ENCODE results near the gene CFLAR. TPM values are rescaled to one million over a fixed set of nuclear protein-coding genes. Genes with fewer than 3 reads are reported as not detected.

The CFLAR gene
- total and polyA plus RNA-seq, 4 donors: 24.4 to 169 (median 45.5) TPM

DNA sequence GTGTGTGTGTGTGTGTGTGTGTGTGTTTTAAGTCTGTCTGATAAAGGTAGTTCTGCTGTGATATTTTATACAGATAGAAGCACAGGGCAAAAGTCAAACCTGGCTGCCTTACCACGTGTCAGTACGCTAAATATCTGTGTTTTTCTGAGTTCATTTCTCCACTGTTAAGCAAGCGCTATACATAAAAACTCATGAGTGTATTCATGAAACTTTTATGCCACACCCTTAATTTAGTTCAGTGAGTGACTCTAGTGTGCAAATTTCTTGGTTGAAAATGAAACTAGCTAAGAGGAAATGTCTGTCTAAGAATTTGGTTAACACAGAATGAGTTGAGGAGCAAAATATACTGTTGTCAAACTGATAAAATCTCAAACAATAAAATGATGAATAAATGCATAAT, 78.1 kb downstream of the CFLAR start:
- no peak for DNase-seq (ENCODE audit: low spot score)
- TF ChIP-seq SP1 (IDR thresholded peaks at IDR 0.05): peak; percentile 5
- no peak for TF ChIP-seq EGR1 (IDR thresholded peaks at IDR 0.05; ENCODE audit: low read depth in 2 of 2)
- TF ChIP-seq, protein P1, sequence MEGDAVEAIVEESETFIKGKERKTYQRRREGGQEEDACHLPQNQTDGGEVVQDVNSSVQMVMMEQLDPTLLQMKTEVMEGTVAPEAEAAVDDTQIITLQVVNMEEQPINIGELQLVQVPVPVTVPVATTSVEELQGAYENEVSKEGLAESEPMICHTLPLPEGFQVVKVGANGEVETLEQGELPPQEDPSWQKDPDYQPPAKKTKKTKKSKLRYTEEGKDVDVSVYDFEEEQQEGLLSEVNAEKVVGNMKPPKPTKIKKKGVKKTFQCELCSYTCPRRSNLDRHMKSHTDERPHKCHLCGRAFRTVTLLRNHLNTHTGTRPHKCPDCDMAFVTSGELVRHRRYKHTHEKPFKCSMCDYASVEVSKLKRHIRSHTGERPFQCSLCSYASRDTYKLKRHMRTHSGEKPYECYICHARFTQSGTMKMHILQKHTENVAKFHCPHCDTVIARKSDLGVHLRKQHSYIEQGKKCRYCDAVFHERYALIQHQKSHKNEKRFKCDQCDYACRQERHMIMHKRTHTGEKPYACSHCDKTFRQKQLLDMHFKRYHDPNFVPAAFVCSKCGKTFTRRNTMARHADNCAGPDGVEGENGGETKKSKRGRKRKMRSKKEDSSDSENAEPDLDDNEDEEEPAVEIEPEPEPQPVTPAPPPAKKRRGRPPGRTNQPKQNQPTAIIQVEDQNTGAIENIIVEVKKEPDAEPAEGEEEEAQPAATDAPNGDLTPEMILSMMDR (IDR thresholded peaks at IDR 0.05; ENCODE audit: low read depth, low read length, missing input control): no peak
- TF ChIP-seq HNF4A (conservative IDR thresholded peaks at IDR 0.05): peak; percentile 29 to 31
- H3K4me3 ChIP-seq (ENCODE audit: low read depth in 1 of 3, low read length in 3 of 3): no peak overlapping the region
- H3K36me3 ChIP-seq (ENCODE audit: control insufficient read depth in 4 of 4, insufficient read depth in 3 of 4, low read depth in 1 of 4, low read length in 3 of 4): peaks cover 3 to 16% (median 7%) of the 10 kb centered on the region in 4 donors
- peaks cover 0 to 15% (median 12%) of the 10 kb centered on the region in 4 donors for H3K4me1 ChIP-seq (ENCODE audit: control insufficient read depth in 4 of 4, insufficient read depth in 4 of 4, low read length in 3 of 4)
- no peaks in the 10 kb centered on the region for H3K27me3 ChIP-seq (ENCODE audit: control insufficient read depth in 4 of 4, insufficient read depth in 4 of 4, low read length in 3 of 4)
- no peak overlapping the region for H3K9ac ChIP-seq (ENCODE audit: low read depth in 1 of 2, low read length in 2 of 2)
- no peaks in the 10 kb centered on the region for H3K9me3 ChIP-seq (ENCODE audit: control insufficient read depth in 4 of 4, low read length in 3 of 4)
- WGBS: 47% methylated on average over 3 of the region's 3 CpGs
- no peak overlapping the region for H3K27ac ChIP-seq (ENCODE audit: low read depth in 1 of 2, low read length in 2 of 2)

DNA sequence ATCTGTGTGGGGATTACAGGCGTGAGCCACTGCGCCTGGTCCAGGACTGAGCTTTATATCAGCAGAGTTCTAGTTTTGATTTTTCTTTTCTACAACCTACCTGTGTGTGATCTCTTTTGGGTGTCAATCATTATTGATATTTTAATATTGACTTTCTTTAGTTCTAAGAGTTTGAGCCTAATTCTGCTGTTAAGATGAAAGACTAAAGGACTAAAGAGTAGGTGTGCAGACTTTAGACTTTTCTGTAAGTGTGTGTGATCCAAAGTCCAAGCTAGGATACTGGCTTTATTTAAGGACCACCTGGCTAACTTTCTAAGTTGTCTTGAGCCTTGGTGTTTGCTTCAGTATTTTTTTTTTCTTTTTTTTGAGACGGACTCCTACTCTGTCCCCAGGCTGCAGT, 79.4 kb downstream of the CFLAR start:
- H3K9me3 ChIP-seq (ENCODE audit: control insufficient read depth in 4 of 4, low read length in 3 of 4): no peaks in the 10 kb centered on the region
- H3K27me3 ChIP-seq (ENCODE audit: control insufficient read depth in 4 of 4, insufficient read depth in 4 of 4, low read length in 3 of 4): no peaks in the 10 kb centered on the region
- peaks cover 0 to 15% (median 12%) of the 10 kb centered on the region in 4 donors for H3K4me1 ChIP-seq (ENCODE audit: control insufficient read depth in 4 of 4, insufficient read depth in 4 of 4, low read length in 3 of 4)
- H3K4me3 ChIP-seq (ENCODE audit: low read depth in 1 of 3, low read length in 3 of 3): no peak overlapping the region
- peaks cover 3 to 25% (median 9%) of the 10 kb centered on the region in 4 donors for H3K36me3 ChIP-seq (ENCODE audit: control insufficient read depth in 4 of 4, insufficient read depth in 3 of 4, low read depth in 1 of 4, low read length in 3 of 4)
- H3K9ac ChIP-seq (ENCODE audit: low read depth in 1 of 2, low read length in 2 of 2): no peak overlapping the region
- no peak for TF ChIP-seq FOXA1 (IDR thresholded peaks at IDR 0.05)
- TF ChIP-seq SP1 (IDR thresholded peaks at IDR 0.05): no peak
- peak in 1 of 2 donors; percentile 22 for TF ChIP-seq HNF4A (conservative IDR thresholded peaks at IDR 0.05)
- no peak overlapping the region for H3K27ac ChIP-seq (ENCODE audit: low read depth in 1 of 2, low read length in 2 of 2)
- no peak for DNase-seq (ENCODE audit: low spot score)
- WGBS: 90% methylated on average over 3 of the region's 3 CpGs

DNA sequence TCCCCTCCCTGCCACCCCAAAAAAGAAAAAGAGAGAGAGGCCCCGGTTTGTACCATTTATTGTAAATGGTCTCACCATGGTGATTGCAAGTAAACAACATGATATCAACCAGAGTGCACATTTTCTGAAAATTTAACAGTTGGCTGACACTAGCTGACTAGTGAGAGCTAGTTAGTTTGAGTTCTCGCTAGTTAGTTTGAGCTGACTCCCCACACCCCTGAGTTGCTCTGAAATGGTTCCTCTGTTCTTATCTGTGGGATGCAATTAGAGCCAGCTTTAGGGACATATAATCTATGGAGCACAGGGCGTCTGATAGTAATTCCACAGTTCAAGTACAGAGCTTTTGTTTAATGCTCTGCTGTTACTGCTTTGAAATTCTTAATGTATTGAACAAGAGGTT, 80.0 kb downstream of the CFLAR start:
- WGBS: 87% methylated on average over 3 of the region's 3 CpGs
- no peak overlapping the region for H3K4me3 ChIP-seq (ENCODE audit: low read depth in 1 of 3, low read length in 3 of 3)
- H3K9me3 ChIP-seq (ENCODE audit: control insufficient read depth in 4 of 4, low read length in 3 of 4): no peaks in the 10 kb centered on the region
- H3K36me3 ChIP-seq (ENCODE audit: control insufficient read depth in 4 of 4, insufficient read depth in 3 of 4, low read depth in 1 of 4, low read length in 3 of 4): peaks cover 3 to 25% (median 9%) of the 10 kb centered on the region in 4 donors
- H3K27ac ChIP-seq (ENCODE audit: low read depth in 1 of 2, low read length in 2 of 2): no peak overlapping the region
- H3K27me3 ChIP-seq (ENCODE audit: control insufficient read depth in 4 of 4, insufficient read depth in 4 of 4, low read length in 3 of 4): no peaks in the 10 kb centered on the region
- H3K9ac ChIP-seq (ENCODE audit: low read depth in 1 of 2, low read length in 2 of 2): no peak overlapping the region
- DNase-seq (ENCODE audit: low spot score): no peak
- TF ChIP-seq, protein P2, sequence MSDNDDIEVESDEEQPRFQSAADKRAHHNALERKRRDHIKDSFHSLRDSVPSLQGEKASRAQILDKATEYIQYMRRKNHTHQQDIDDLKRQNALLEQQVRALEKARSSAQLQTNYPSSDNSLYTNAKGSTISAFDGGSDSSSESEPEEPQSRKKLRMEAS (IDR thresholded peaks at IDR 0.05): no peak
- TF ChIP-seq, protein P3, sequence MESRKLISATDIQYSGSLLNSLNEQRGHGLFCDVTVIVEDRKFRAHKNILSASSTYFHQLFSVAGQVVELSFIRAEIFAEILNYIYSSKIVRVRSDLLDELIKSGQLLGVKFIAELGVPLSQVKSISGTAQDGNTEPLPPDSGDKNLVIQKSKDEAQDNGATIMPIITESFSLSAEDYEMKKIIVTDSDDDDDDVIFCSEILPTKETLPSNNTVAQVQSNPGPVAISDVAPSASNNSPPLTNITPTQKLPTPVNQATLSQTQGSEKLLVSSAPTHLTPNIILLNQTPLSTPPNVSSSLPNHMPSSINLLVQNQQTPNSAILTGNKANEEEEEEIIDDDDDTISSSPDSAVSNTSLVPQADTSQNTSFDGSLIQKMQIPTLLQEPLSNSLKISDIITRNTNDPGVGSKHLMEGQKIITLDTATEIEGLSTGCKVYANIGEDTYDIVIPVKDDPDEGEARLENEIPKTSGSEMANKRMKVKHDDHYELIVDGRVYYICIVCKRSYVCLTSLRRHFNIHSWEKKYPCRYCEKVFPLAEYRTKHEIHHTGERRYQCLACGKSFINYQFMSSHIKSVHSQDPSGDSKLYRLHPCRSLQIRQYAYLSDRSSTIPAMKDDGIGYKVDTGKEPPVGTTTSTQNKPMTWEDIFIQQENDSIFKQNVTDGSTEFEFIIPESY (IDR thresholded peaks at IDR 0.05): no peak
- peaks cover 0 to 14% (median 11%) of the 10 kb centered on the region in 4 donors for H3K4me1 ChIP-seq (ENCODE audit: control insufficient read depth in 4 of 4, insufficient read depth in 4 of 4, low read length in 3 of 4)

DNA sequence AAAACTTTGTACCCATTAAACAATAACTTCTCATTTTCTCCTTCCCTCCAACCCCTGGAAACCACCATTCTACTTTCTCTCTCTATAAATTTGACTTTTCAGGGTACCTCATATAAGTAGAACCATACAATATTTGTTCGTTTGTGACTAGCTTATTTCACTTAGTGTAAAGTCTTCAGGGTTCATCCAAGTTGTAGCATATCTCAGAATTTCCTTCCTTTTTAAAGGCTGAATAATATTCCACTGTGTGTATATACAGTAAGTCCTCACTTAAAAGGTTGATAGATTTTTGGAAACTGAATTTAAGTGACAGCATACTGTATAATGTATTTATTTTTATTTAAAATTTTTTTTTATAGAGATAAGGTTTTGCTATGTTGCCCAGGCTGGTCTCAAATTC, 80.8 kb downstream of the CFLAR start:
- H3K27ac ChIP-seq (ENCODE audit: low read depth in 1 of 2, low read length in 2 of 2): no peak overlapping the region
- H3K36me3 ChIP-seq (ENCODE audit: control insufficient read depth in 4 of 4, insufficient read depth in 3 of 4, low read depth in 1 of 4, low read length in 3 of 4): peaks cover 3 to 25% (median 8%) of the 10 kb centered on the region in 4 donors
- peaks cover 0 to 8% (median 3%) of the 10 kb centered on the region in 4 donors for H3K4me1 ChIP-seq (ENCODE audit: control insufficient read depth in 4 of 4, insufficient read depth in 4 of 4, low read length in 3 of 4)
- TF ChIP-seq, protein P4, sequence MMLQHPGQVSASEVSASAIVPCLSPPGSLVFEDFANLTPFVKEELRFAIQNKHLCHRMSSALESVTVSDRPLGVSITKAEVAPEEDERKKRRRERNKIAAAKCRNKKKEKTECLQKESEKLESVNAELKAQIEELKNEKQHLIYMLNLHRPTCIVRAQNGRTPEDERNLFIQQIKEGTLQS (IDR thresholded peaks at IDR 0.05): no peak
- no peak for TF ChIP-seq EGR1 (IDR thresholded peaks at IDR 0.05; ENCODE audit: low read depth in 2 of 2)
- TF ChIP-seq GABPA (IDR thresholded peaks at IDR 0.05 in 1 of 2, conservative IDR thresholded peaks at IDR 0.05 in 1 of 2): no peak
- TF ChIP-seq, protein P3 (IDR thresholded peaks at IDR 0.05): no peak
- no peak for TF ChIP-seq JUND (IDR thresholded peaks at IDR 0.05)
- no peak for TF ChIP-seq NR2F2 (IDR thresholded peaks at IDR 0.05)
- TF ChIP-seq, protein P5, sequence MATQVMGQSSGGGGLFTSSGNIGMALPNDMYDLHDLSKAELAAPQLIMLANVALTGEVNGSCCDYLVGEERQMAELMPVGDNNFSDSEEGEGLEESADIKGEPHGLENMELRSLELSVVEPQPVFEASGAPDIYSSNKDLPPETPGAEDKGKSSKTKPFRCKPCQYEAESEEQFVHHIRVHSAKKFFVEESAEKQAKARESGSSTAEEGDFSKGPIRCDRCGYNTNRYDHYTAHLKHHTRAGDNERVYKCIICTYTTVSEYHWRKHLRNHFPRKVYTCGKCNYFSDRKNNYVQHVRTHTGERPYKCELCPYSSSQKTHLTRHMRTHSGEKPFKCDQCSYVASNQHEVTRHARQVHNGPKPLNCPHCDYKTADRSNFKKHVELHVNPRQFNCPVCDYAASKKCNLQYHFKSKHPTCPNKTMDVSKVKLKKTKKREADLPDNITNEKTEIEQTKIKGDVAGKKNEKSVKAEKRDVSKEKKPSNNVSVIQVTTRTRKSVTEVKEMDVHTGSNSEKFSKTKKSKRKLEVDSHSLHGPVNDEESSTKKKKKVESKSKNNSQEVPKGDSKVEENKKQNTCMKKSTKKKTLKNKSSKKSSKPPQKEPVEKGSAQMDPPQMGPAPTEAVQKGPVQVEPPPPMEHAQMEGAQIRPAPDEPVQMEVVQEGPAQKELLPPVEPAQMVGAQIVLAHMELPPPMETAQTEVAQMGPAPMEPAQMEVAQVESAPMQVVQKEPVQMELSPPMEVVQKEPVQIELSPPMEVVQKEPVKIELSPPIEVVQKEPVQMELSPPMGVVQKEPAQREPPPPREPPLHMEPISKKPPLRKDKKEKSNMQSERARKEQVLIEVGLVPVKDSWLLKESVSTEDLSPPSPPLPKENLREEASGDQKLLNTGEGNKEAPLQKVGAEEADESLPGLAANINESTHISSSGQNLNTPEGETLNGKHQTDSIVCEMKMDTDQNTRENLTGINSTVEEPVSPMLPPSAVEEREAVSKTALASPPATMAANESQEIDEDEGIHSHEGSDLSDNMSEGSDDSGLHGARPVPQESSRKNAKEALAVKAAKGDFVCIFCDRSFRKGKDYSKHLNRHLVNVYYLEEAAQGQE (IDR thresholded peaks at IDR 0.05): no peak
- no peak for TF ChIP-seq YY1 (IDR thresholded peaks at IDR 0.05)

More for the DNA sequence above, 80.8 kb downstream of the CFLAR start:
- DNase-seq (ENCODE audit: low spot score): no peak
- Histone ChIP-seq H3K4me3 (ENCODE audit: low read depth in 1 of 3, low read length in 3 of 3) (no peak overlapping the region), H3K9ac (ENCODE audit: low read depth in 1 of 2, low read length in 2 of 2) (no peak overlapping the region), H3K27me3 (ENCODE audit: control insufficient read depth in 4 of 4, insufficient read depth in 4 of 4, low read length in 3 of 4) (no peaks in the 10 kb centered on the region), H3K9me3 (ENCODE audit: control insufficient read depth in 4 of 4, low read length in 3 of 4) (no peaks in the 10 kb centered on the region)
- WGBS: 96% methylated on average over 1 of the region's 1 CpG
